ENCODE data around the gene BPI.

BPI gene

DNA sequence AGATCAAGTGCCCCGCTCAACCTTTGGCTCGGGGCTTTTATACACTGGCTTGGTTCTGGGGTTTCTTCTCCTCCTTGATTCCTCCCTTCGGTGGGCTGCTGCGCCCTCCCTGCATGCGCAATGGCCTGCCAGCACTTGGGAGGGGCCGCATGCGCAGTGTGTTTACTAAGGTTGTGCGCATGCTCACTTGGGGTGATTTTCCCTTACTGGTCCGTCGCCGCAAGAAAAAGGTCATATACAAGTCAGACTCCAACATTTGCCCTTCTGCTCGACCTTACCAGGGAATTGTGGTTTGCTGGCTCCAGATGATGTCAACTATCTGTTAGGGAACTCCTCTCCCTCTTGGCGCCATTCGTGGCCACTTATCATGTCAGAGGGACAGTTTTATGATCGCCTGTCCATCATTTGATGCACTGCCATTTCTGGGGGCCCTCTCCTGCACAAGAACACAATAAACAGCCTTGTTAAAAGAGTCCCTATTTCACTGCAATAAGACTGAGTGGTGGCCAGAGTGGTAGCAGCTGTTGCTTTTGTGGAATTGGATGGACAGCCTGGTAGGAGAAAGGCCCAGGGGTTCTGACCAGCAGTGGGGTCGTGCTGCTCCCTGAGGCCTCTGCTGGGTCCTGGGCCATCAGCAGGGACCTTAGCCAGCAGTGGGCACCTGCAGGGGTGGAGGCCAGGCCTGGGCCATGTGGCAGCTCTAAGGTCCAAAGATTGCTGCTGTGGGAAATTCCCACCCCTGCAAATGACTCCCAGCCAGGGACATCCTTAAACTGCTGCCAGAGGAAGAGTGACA is 39.6 kb downstream of the BPI start:
- TF ChIP-seq MAX (IDR thresholded peaks at IDR 0.05; ENCODE audit: low read depth, low read length): no peak
- H3K4me3 ChIP-seq (ENCODE audit: low read depth, low read length): no peak overlapping the region
- DNase-seq (ENCODE audit: low read depth): no peak

DNA sequence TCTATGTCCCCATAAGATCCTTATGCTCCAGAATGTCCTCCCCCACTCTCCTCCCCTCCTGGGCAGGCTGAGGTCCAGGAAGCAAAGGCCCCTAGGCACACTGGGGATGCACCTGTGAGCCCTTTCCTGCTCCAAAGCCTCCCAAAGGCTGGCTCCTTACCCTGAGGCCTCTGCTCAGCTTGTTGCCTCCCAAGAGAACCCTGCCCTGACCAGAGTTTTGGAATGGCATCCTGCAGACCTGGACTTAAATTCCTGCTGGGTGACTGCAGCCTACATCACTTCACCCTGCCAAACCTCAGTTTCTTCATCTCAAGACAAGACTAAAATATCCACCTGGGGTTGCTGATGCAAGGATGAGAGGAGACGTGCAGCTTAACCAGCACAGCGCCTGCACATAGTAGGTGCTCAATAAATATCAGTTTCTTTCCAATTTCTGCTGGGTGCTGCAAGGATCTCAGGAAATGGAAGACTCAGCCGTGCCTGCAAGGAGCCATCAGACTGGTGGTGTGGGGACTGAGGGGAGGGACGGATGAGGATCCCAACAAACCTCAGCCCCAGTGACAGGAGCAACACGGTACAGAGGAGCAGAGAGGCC is 40.2 kb downstream of the BPI start:
- TF ChIP-seq, protein P1, sequence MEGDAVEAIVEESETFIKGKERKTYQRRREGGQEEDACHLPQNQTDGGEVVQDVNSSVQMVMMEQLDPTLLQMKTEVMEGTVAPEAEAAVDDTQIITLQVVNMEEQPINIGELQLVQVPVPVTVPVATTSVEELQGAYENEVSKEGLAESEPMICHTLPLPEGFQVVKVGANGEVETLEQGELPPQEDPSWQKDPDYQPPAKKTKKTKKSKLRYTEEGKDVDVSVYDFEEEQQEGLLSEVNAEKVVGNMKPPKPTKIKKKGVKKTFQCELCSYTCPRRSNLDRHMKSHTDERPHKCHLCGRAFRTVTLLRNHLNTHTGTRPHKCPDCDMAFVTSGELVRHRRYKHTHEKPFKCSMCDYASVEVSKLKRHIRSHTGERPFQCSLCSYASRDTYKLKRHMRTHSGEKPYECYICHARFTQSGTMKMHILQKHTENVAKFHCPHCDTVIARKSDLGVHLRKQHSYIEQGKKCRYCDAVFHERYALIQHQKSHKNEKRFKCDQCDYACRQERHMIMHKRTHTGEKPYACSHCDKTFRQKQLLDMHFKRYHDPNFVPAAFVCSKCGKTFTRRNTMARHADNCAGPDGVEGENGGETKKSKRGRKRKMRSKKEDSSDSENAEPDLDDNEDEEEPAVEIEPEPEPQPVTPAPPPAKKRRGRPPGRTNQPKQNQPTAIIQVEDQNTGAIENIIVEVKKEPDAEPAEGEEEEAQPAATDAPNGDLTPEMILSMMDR (IDR thresholded peaks at IDR 0.05; ENCODE audit: low read depth, low read length): no peak
- no peak for TF ChIP-seq POLR2A (IDR thresholded peaks at IDR 0.05; ENCODE audit: extremely low read depth, insufficient read length)
- TF ChIP-seq MAX (IDR thresholded peaks at IDR 0.05; ENCODE audit: low read depth, low read length): no peak
- no peak for TF ChIP-seq MYC (IDR thresholded peaks at IDR 0.05; ENCODE audit: low read depth, low read length)
- DNase-seq (ENCODE audit: low read depth): no peak

DNA sequence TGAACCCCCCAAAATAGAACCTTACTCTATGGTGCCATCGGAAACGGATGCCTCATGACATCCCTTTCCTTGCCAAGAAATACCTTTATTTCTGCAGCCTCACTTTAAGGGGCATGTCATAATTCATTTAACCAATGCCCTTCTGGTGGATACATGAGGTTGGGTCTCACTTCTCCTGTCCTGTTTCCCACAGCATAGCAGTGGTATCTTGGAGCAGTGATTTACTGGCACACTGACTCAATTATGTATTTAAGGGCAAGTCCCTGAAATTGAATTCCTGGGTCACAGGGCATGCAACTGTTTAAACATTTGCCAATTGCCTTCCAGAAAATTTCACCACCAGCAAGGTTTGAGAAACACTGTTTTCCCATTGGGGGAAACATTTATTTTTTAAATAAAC is 41.7 kb downstream of the BPI start:
- TF ChIP-seq POLR2A (IDR thresholded peaks at IDR 0.05; ENCODE audit: extremely low read depth, insufficient read length) (no peak), MAX (IDR thresholded peaks at IDR 0.05; ENCODE audit: low read depth, low read length) (no peak), MYC (IDR thresholded peaks at IDR 0.05; ENCODE audit: low read depth, low read length) (no peak)
- TF ChIP-seq, protein P1 (IDR thresholded peaks at IDR 0.05; ENCODE audit: low read depth, low read length): no peak
- no peak overlapping the region for H3K4me3 ChIP-seq (ENCODE audit: low read depth, low read length)
- no peak for DNase-seq (ENCODE audit: low read depth)

More for the DNA sequence above, 40.2 kb downstream of the BPI start:
- H3K4me3 ChIP-seq (ENCODE audit: low read depth, low read length): no peak overlapping the region

GRCh38 chr20:38346247-38346651 is 42.3 kb downstream of the BPI start, which contains the start of gene LBP:
Gene LBP, plus strand, starts transcription at chr20:38346482. Its CDS starts 35 bp downstream, at chr20:38346517.
- H3K4me3 ChIP-seq (ENCODE audit: low read depth, low read length): no peak within 1 kb of the TSS
- DNase-seq (ENCODE audit: low read depth): no peak
- TF ChIP-seq MAX (IDR thresholded peaks at IDR 0.05; ENCODE audit: low read depth, low read length): no peak
- TF ChIP-seq, protein P1 (IDR thresholded peaks at IDR 0.05; ENCODE audit: low read depth, low read length): no peak

GRCh38 chr20:38346741-38347140 is 42.8 kb downstream of the BPI start:
- H3K4me3 ChIP-seq (ENCODE audit: low read depth, low read length): no peak overlapping the region
- TF ChIP-seq POLR2A (IDR thresholded peaks at IDR 0.05; ENCODE audit: extremely low read depth, insufficient read length) (no peak), MYC (IDR thresholded peaks at IDR 0.05; ENCODE audit: low read depth, low read length) (no peak), MAX (IDR thresholded peaks at IDR 0.05; ENCODE audit: low read depth, low read length) (no peak)
- TF ChIP-seq, protein P1 (IDR thresholded peaks at IDR 0.05; ENCODE audit: low read depth, low read length): no peak
- DNase-seq (ENCODE audit: low read depth): no peak

- DNase-seq (ENCODE audit: low read depth): no peak
- H3K4me3 ChIP-seq (ENCODE audit: low read depth, low read length): no peak overlapping the region
- no peak for TF ChIP-seq MYC (IDR thresholded peaks at IDR 0.05; ENCODE audit: low read depth, low read length)
- TF ChIP-seq MAX (IDR thresholded peaks at IDR 0.05; ENCODE audit: low read depth, low read length): no peak
- TF ChIP-seq, protein P1 (IDR thresholded peaks at IDR 0.05; ENCODE audit: low read depth, low read length): no peak
- TF ChIP-seq POLR2A (IDR thresholded peaks at IDR 0.05; ENCODE audit: extremely low read depth, insufficient read length): no peak
Observed at GRCh38 chr20:38349856-38350255, 45.9 kb downstream of the BPI start.
